Measurements from ENCODE around the gene RAB10.

The RAB10 gene

DNA sequence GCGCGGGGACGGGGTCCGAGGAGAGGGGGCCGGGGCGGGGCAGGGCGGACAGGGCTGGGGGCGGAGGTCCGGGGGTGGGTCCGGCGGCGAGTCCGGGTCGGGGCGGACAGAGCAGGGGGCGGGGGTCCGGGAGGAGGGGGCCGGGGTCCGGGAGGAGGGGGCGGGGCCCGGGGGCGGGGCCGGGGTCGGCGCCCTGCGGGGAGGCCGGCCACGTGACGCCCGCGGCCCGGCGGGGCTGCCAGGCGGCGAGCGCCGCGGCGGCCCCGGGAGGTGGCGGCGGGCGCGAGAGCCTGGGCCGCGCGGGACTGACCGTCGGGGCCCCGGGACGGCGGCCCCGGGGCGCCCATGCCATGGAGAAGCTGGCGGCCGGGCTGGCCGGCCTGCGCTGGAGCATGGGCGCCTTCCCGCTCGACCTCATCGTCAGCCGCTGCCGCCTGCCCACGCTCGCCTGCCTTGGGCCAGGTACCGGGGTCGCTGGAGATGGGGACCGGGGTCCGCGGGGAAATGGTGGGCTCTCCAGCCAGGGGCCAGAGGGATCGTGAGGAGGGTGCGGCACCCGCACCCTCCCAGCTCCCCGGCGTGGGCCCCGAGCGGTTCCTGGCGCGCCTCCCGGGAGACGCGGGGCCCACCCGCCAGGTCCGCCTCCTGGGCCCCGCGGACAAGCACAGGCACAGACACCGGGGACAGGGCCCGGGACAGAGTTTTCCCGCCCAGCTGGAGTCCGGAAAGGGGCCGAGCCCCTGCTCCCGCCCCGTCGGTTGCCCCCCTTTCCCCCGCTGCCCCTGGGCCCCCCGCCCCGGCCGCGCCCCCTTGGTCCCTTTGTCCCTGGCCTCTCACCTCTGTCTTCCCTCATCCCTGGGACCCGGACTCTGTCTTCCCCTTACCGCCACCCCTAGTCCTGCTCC lies 139.2 kb downstream of the RAB10 start, which contains the start of gene GAREM2:
Gene GAREM2 (plus strand): TSS at position 218 of the 905 bp plus-strand sequence. CDS start 133 bp downstream, at position 351.
- DNase-seq (ENCODE audit: extremely low spot score, insufficient read length, low read depth) (no peak), FAIRE-seq (no peak)

DNA sequence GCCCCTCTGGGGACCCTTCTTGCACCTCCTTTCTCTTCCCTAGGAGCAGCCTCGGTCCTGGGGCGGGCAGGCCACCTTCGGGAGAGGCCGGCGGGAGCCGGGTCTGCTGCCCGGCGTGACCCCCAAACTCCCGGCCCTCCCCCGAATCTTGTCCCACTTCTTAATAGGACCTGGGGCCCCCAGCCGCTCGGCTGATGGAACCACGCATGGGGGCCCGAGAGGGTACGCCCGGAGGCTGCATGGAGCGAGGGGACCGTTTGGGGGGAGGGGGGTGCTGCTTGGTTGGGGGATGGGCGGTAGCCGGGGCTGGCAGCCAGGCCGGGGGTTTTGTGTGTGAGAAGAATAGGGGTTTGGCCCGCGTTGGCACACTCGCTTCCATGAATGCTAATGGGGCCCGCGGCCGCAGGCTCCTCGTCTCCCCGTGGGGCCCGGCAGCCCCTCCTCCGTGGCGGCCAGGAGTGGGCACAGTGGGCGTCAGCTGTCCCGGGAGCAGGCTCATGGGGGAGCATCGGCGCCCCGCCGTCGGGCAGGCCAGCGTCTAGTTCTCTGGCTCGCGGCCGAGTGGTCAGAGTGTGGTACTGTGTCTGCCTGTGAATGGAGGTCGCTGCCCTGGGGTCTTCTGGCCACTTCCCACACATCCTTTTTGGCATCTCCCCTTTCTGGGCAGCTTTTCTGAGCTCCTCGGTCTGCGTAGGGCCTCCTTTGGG lies 140.0 kb downstream of the RAB10 start:
- DNase-seq (ENCODE audit: extremely low spot score, insufficient read length, low read depth) (no peak), FAIRE-seq (no peak)

DNA sequence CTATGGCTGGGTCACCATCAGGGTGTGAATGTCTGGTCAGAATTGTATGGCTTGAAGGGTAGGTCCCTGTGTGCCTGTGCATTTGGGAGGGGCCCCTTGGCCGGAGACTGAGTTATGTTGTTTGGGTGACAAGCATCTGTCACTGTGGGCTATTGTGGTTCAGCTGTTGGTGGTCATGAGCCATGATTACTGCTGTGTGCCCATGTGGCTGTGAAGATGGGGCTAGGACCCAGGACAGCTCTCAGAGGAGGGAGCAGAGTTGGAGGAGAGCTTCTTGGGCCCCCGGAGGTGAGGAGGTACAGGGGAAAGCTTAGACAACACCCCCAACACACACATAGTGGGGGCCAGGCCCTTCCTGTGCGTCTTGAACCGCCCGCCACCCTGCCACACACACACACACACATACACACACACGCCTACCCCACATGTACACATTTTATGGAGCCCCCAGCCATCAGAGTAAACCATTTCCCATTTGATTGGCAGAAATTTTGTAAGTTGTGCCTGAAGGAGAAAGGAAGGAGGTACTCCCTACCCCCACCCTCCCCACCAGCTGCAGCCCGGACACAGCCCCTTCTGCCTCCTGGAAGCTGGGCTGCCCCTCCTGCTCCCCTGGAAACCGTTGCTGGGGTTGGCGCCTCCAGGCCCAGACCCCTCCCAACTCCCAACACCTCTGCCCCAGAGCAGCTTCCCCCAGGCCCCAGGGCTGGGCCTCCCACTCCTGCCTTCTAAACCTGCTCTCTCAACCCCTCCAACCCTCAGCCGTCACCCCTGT lies 141.0 kb downstream of the RAB10 start:
- FAIRE-seq (no peak), DNase-seq (ENCODE audit: extremely low spot score, insufficient read length, low read depth) (no peak)

DNA sequence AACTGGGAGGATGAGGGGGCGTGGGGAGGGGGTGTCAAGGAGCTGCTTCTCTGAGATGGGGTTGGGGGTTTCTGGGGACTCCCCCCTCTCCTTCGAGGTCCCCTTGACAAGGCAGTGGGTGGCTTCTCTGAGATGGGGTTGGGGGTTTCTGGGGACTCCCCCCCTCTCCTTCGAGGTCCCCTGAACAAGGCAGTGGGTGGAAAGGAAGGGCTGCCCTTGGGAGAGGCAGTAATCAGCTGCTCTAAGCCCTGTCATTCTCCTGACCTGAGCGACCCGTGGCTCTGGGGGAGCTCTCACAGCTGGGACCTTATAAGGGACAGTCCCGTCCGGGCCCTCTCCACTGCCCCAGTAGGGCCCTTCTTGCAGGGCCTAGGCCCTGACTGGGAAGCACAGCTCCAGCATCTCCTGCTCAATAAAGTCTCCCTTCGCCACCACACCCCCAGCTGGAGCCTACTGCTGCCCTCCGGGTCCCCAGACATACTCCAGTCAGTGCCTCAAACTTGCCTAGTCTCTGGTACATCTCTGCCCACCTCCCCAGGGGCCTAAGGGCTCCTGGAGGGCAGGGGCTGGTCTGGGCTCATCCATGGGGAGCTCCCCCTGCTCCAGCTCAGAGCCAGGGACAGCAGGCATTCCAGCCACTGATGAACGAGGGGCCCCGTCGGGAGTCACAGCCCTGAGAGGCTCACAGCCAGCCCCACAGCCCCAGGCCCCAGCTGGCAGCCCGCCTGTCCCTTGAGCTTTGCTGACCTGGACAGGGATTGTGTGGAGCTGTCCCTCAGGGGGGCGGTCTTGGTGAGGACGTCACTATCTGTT lies 141.8 kb downstream of the RAB10 start:
- DNase-seq (ENCODE audit: extremely low spot score, insufficient read length, low read depth), result no peak
- no peak for FAIRE-seq

DNA sequence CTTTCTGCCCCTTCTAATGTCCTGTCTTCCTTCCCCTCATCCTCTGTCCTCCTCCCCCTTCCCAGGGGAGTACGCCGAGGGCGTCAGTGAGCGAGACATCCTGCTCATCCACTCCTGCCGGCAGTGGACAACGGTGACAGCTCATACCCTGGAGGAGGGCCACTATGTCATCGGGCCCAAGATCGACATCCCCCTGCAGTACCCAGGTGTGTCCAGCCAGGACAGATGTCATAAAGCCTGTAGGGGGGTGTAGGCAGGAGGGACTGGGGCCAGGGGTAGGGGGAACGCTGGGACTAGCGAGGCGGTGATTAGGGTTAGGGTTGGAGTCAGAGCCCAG lies 142.4 kb downstream of the RAB10 start:
- FAIRE-seq (no peak), DNase-seq (ENCODE audit: extremely low spot score, insufficient read length, low read depth) (no peak)

DNA sequence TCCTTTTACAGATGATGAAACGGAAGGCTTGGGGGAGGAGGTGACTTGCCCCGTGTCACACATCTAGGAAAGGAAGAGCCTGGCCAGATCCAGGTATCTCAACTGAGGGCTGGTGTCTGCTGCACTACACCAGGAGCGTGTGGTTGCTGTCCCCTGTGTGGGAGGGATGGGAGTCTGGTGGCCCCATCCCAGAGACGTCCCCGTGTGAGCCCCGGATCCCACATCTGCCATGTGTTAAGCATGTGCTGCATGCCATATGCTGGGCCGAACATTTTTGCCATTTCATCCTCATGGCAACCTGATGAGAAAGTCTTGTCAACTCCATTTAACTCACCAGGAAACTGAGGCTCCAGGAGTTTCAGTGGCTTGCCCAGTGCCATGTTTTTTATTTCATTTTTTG lies 143.2 kb downstream of the RAB10 start:
- no peak for DNase-seq (ENCODE audit: extremely low spot score, insufficient read length, low read depth)
- FAIRE-seq, result no peak

DNA sequence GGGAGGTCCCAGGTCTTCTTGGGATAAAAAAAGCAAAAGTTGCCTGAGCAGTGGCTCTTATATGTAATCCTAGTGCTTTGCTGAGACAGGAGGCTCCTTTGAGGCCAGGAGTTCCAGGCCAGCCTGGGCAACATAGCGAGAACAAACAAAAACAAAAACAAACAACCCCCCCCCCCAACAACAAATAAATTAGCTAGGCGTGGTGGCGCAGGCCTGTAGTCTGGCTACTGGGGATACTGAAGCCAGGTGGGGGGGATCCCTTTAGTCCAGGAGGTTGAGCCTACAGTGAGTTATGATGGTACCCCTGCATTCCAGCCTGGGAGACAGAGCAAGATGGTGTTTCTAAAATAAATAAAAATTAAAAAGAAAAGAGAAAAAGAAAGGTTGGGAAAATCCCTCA lies 144.4 kb downstream of the RAB10 start:
- no peak for DNase-seq (ENCODE audit: extremely low spot score, insufficient read length, low read depth)

DNA sequence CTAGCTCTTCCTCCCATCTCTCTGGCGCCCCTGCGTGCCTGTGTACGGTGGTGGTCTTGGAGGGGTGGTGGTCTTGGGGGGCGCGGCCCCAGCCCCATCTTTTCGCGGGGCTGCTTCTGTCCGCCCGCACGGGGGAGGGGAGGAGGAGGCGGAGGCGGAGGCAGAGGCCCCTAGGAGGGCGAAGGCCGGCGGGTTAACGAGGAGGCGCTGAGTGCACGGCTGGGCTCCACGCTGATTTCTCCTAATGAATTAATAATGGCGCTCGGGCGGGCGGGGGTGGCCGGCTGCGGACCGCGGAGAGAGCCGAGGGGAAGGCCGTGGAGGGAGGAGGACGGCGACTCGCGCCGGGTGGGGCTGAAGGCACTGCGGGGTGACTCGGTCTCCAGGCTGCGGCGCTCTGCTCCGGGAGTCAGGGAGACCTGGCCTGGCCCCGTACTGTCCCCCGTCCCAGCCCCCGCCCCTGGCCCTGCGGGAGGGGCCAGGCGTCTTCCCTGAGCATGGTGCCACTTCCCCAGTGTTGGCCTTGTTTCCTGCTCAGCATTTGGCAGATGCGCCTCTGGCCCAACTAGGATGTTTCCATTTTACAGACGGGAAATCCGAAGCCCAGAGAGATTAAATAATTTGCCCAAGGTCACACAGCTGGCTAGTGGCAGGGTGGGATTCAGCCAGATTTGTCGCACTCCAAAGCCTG lies 145.0 kb downstream of the RAB10 start:
- no peak for FAIRE-seq

More for the DNA sequence above, 144.4 kb downstream of the RAB10 start:
- no peak for FAIRE-seq

DNA sequence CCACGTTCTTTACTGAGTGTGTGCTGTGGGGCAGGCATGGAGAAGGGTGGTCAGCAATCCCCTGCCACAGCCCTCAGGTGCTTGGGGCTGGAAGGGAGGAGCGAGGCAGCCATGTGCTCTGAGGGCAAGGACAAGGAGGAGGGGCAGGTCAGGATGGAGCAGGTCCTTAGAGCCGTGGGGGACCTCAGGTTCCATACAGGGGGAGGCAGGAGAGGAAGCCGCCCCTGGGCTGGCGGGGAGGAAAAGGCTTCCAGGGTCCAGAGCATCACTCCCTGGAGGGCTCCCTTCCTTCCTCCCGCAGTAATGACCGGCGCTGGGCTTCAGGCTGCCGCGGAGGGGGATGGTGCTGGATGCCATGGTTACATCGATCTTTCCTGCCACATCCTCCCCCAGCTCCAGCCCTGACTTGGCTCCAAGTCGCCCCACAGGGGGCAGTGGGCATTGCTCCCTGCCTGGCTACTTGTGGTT lies 145.6 kb downstream of the RAB10 start:
- DNase-seq (ENCODE audit: extremely low spot score, insufficient read length, low read depth), result no peak
- FAIRE-seq, result no peak

More for the DNA sequence above, 145.0 kb downstream of the RAB10 start:
- no peak for DNase-seq (ENCODE audit: extremely low spot score, insufficient read length, low read depth)

DNA sequence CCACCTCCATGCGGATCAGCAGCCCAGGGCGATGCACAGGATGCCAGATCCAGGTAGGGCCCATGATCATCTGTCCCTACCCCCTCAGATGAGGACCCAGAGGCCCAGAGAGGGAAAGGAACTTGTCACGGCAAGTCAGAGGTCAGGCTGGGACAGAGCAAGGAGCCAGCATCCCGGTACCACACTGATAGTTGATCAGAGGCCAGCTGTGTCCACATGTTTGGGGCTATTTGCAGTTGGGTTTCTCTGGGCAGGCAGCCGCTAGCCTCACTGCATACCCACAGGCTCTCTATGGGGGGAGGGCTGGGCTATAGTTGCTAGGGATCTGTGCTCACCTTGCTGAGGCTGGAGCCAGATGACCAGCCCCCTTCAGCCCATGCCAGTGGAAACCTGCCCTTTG lies 148.6 kb downstream of the RAB10 start:
- DNase-seq (ENCODE audit: extremely low spot score, insufficient read length, low read depth), result no peak
- no peak for FAIRE-seq

DNA sequence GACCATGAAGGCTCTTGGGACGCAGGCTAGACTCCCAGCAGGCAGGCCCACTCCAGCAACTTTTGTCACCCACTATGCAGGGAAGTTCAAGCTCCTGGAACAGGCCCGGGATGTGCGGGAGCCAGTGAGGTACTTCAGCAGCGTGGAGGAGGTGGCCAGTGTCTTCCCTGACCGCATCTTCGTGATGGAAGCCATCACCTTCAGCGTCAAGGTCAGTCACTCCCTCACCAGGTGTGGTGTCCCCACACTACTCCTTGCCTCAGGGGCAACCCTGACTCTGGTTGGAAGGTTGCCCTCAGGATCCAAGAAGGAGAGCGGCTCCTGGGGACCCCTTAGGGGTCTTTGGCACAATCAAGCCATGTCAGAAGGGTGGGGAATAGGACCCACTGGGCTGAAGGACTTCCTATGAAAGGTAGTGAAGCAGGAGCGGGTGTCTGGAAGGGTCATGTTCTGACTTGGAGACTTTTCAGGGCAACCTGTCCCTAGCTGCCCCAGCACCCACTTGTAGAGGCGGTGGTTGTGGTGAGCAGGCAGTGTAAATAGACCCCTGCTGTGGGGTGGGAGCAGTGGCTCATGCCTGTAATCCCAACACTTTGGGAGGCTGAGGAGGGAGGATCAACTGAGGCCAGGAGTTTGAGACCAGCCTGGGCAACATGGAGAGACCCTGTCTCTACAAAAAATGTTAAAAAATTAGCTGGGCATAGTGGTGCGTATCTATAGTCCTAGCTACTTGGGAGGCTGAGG lies 149.2 kb downstream of the RAB10 start:
- DNase-seq (ENCODE audit: extremely low spot score, insufficient read length, low read depth), result no peak
- no peak for FAIRE-seq

DNA sequence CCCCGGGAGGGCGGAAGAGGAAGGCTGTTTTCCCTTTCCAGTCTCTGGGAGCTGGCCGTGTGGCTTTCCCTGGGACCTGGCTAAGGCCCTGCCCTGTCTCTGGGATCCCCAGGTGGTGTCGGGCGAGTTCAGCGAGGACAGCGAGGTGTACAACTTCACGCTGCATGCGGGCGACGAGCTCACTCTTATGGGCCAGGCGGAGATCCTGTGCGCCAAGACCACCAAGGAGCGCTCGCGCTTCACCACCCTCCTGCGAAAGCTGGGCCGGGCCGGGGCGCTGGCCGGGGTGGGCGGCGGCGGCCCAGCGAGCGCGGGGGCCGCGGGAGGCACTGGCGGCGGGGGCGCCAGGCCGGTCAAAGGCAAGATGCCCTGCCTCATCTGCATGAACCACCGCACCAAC lies 150.2 kb downstream of the RAB10 start:
- DNase-seq (ENCODE audit: extremely low spot score, insufficient read length, low read depth) (no peak), FAIRE-seq (no peak)

DNA sequence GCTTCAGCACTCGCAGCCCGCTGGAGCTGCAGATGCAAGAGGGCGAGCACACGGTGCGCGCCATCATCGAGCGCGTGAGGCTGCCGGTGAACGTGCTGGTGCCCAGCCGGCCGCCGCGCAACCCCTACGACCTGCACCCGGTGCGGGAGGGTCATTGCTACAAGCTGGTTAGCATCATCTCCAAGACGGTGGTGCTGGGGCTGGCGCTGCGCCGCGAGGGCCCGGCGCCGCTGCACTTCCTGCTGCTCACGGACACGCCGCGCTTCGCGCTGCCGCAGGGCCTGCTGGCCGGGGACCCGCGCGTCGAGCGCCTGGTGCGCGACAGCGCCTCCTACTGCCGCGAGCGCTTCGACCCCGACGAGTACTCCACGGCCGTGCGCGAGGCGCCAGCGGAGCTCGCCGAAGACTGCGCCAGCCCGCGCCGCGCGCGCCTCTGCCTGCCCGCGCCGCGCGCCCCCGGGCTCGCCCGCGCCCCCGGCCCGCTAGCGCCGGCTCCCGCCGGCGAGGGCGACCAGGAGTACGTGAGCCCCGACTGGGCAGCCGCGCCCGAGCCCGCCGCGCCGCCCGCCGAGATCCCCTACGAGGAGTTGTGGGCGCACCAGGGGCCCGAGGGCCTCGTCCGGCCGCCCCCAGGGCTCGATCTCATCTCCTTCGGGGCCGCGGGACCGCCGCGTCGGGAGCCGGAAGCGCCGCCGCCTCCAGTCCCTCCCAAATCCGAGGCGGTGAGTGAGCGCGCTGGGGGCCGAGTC lies 150.8 kb downstream of the RAB10 start:
- DNase-seq (ENCODE audit: extremely low spot score, insufficient read length, low read depth) (peak; percentile 90), FAIRE-seq (peak; percentile 79)

DNA sequence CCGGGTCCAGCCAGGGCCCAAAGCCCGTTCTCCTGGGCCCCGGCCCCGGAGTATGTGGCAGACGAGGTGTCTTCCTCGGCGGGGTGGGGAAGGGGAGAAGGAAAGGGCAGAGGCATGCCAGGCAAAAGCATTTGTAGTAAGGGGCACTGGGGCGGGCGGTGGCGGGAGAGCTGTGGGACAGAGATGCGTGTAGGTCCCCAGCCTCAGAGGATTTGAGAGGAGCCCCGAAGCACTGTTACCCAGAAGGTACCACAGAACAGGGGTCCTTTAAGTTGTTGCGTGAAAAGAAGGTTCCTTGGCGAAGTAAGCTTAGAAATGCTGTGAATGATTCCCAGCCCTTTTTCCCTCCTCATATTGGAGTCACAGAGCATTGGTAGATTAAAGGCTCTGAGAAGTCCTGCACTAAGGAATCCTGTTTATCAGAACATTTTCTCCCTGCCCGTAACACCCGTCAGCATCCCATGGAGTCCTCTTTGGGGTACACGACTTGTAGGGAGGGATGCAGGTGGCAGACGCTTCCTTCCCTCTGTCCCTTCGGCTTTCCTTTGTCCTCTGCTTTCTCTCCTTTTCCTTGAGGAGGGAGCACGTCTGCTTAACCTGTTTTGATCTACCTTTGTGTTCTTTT lies 151.5 kb downstream of the RAB10 start:
- FAIRE-seq (no peak), DNase-seq (ENCODE audit: extremely low spot score, insufficient read length, low read depth) (no peak)

DNA sequence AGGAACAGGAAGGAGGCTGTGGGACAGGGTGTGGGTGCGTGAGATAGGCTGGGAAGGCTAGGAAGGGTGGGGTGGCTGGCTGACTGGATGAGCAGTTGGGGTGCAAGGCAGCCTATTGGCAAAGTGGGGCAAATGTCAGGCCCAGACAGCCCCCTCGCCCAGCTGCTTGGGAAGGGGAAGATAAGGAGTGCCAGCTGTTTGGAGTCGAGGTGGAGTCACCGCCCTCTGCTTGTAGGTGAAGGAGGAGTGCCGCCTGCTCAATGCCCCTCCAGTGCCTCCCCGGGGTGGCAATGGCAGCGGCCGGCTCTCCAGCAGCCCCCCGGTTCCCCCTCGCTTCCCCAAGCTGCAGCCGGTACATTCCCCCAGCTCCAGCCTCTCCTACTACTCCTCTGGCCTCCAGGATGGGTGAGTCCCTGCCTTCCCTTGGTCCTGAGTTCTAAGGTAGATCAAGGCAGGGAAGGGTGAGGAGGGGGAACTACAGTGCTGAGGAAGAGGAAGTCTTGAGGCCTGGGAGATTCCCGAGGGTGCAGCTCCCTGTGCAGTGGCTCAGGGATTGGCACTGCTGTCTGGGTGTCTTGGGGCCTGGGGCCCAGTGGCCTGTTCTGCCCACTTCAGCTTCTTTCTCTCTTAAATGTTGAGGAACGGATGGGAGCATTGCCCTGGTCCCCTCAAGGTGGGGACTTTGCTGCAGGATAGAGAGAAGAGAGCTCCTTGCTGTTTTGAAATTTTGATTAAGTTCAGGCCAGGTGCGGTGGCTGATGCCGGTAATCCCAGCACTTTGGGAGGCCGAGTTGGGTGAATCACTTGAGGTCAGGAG lies 152.3 kb downstream of the RAB10 start:
- FAIRE-seq, result no peak
- DNase-seq (ENCODE audit: extremely low spot score, insufficient read length, low read depth), result no peak
